NCI-H1436 treated with DMSO at 0.1 percent for 48 hours (cell line): Measurements from ENCODE around the gene WDR45.
A peak's percentile ranks its signal among the peaks of the same experiment; 100 is the strongest.

Experiments
- DNase-seq: peaks from one replicate; lab custom pipeline; 2025; lab: John Stamatoyannopoulos, UW

Gene WDR45

DNA sequence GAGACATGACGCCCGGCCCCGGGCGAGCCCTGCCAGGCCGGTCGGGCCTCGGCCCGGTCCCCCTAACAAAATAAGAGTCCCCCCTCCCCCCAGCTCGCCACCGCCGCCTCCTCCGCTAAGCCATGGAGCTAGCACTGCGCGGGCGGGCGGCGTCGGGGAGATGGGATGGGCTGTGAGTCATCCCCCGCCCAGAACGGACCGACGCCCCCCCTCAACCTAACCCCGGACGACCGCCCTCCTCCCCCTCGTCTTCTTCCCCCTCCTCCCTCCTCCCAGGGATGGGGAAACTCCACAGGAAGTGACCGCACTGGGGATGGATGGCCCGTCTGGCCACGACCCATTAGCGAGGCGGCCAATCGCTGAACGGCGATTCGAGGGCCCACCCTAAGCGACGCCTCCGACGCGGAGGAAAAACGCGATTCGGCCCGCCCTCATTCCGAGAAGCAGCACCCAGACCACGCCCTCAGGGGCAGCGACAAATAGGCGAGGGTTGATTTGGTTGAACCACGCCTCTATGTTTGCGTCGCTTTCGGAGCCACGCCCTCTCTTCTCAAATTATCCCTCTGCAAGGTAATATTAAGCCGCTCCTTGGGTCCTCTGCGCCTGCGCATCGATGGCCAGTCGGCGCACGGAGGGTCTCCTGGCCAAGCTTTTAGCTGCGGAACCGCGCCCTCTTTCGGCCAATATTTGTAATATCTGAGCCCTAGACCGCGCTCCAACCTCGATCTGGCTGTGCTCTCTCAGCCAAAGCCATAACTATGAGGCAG lies 36.3 kb downstream of the WDR45 start, which contains the start of gene TFE3:
Gene TFE3, minus strand, starts transcription at position 138 of the 767 bp plus-strand sequence. Its CDS starts 131 bp downstream, at position 7.
- DNase-seq = peak; percentile 95

- DNase-seq = no peak
Measured at GRCh38 chrX:49042581-49043219, 37.0 kb downstream of the WDR45 start.

DNA sequence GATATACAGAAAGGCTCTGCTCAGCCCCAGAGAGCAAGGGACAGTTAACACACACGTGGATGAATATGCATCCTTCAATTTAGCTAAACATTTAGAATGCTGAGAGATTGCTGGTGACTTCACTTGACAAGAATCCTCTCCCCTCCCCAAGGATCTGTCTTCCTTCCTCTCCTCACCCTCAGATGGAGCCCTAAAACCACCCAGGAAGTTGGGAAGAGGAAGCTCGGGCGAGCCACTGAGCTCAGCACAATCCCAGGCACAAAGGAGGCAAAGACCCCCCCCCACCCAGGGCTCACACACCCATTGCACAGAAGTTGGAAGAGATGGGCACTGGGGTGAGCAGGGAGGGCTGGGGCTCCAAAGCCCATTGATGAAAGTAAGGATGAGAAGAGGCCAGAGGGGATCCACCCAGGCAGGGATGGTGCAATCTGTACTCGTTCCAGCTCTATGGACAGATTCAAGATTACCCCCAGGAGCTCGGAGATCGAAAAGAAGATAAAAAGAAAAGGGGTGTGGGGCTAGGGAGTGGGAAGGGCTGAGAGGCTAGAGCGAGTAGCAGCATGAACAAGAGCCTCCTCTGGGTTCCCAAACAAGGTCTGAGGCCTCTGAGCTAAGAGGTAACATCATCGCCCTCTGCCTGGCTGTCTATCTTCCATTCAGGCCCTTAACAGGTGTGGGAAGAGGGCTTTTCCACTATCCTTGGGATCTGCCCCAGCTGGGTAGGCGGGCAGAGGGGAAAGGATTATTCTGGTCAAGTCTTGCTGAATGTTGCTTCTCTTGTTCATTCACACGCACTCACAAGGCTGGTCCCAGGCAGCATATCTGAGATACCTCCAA lies 37.7 kb downstream of the WDR45 start:
- DNase-seq = no peak

GRCh38 chrX:49040376-49040955 lies 39.2 kb downstream of the WDR45 start:
- no peak for DNase-seq

- DNase-seq = peak; percentile 33
Measured at GRCh38 chrX:49039598-49040375, 39.9 kb downstream of the WDR45 start.

DNA sequence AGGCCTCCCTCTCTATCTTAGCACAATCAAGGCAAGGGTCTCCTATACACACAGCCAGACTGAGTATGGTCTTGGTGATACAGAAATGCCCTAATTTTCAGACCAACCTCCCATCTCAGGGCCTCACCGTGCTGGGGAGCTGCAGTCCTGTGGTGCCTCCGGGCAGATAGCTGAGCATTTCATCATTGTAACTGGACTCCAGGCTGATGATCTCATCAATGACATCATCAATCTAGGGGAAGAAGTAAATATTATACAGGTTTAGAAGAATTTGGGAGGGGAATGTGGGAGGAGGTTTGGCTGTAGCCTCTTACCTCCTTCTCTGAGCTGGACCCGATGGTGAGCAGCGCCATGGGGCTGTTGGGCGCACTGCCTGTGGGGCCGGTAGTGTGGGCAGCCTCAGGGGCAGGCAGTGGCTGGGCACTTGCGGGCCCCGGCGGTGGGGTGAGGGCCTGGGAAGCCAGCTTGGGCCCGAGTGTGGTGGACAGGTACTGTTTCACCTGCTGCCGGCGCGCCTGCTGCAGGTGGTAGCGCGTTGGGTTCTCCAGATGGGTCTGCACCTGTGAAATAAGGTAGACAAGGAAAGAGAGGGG lies 41.7 kb downstream of the WDR45 start:
- DNase-seq = no peak

- no peak for DNase-seq
Measured at GRCh38 chrX:49030283-49030682, 49.4 kb downstream of the WDR45 start.

DNA sequence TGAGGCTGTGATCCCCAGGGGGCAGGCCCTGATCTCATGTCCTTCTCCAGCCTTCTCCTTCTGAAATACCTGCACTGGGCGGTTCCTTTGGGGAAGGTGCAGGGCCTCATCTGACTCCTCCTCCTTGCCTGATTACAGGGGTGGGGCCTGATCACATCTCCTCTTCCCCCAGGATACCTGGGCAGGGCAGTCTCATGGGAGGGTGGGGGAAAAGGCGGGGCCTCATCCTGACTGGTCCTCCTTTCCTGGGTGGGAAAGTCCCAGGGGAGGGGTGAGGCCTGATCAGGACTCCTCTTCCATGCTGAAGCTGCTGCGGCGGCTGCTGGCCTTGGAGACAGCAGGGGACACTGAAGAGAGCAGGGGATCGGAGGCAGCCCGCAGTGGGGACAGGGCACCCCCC lies 49.8 kb downstream of the WDR45 start:
- no peak for DNase-seq
